NB4 (cell line): Measurements from ENCODE around the gene C1QTNF8.

ENCODE experiments used
- POLR2A ChIP-seq: IDR thresholded peaks from 2 replicates; pipeline ENCODE4 v1.6.1; 2011; ENCODE audit warnings: mild to moderate bottlenecking; ENCODE audit not compliant: insufficient read length; ENCODE audit errors: extremely low read depth
- TF ChIP-seq, protein P1 (sequence below): IDR thresholded peaks from one replicate; pipeline ENCODE4 v1.5.1; 2012; ENCODE audit warnings: low read depth, low read length

DNA sequence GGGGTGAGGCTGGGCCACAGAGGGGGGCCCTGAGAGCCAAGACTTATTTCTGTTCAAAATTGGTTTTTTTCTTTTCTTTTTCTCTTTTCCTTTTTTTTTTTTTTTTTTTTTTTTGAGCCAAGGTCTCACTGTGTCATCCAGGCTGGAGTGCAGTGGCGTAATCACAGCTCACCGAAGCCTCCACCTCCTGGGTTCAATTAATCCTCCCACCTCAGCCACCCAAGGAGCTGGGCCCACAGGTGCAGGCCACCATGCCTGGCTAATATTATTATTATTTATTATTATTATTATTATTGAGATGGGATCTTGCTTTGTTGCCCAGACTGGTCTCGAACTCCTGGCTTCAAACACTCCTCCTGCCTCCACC, 39.4 kb upstream of the C1QTNF8 start:
- TF ChIP-seq, protein P1, sequence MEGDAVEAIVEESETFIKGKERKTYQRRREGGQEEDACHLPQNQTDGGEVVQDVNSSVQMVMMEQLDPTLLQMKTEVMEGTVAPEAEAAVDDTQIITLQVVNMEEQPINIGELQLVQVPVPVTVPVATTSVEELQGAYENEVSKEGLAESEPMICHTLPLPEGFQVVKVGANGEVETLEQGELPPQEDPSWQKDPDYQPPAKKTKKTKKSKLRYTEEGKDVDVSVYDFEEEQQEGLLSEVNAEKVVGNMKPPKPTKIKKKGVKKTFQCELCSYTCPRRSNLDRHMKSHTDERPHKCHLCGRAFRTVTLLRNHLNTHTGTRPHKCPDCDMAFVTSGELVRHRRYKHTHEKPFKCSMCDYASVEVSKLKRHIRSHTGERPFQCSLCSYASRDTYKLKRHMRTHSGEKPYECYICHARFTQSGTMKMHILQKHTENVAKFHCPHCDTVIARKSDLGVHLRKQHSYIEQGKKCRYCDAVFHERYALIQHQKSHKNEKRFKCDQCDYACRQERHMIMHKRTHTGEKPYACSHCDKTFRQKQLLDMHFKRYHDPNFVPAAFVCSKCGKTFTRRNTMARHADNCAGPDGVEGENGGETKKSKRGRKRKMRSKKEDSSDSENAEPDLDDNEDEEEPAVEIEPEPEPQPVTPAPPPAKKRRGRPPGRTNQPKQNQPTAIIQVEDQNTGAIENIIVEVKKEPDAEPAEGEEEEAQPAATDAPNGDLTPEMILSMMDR = no peak
- TF ChIP-seq POLR2A = no peak
